ENCODE results near the gene CD180. TPM values are rescaled to one million over a fixed set of nuclear protein-coding genes. Genes with fewer than 3 reads are reported as not detected.

Gene CD180
- total and polyA plus RNA-seq, 4 donors, result 0.59 to 2.6 (median 2.2) TPM

DNA sequence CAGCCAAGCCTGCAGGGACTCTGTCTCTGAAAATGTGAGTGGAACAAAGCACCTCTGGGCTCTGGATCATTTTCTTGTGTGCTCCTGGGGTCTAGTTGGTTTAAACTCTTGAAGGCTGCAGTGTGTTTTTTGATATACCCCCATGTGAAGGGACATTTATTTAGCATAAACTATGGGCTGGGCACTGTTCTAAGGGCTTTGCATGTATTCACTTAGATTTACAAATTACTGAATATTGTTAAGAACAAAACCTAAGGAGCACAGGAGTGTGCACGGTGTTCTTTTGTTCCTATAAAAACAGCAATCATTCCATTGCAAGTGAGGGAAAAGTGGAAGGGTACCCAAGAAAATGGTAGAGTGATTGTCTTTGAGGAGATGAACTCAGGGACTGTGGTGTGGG is 20.0 kb upstream of the CD180 start:
- ATAC-seq (ENCODE audit: insufficient read depth, low FRiP score), result no peak
- no peaks in the 10 kb centered on the region for H3K9me3 ChIP-seq (ENCODE audit: control insufficient read depth in 4 of 4, insufficient read depth in 3 of 4, low read length in 3 of 4)
- no peak overlapping the region for H3K9ac ChIP-seq (ENCODE audit: insufficient read depth in 1 of 2, low read length in 2 of 2)
- no peaks in the 10 kb centered on the region for H3K27me3 ChIP-seq (ENCODE audit: control insufficient read depth in 3 of 3, insufficient read depth in 3 of 3, low read length in 2 of 3)
- peaks cover 0 to 21% (median 14%) of the 10 kb centered on the region in 5 donors for H3K4me1 ChIP-seq (ENCODE audit: control insufficient read depth in 5 of 5, insufficient read depth in 5 of 5, low read length in 5 of 5)
- WGBS, 2 donors, result 96 to 100% methylated on average over 1 of the region's 1 CpG
- no peak overlapping the region for H3K4me3 ChIP-seq
- peak overlapping the region; percentile 71 to 76 for H3K27ac ChIP-seq (ENCODE audit: low read depth in 1 of 2, low read length in 1 of 2)
- no peaks in the 10 kb centered on the region for H3K36me3 ChIP-seq (ENCODE audit: control insufficient read depth in 4 of 4, insufficient read depth in 4 of 4, low read length in 4 of 4)
- DNase-seq, result no peak
- TF ChIP-seq, protein P1, sequence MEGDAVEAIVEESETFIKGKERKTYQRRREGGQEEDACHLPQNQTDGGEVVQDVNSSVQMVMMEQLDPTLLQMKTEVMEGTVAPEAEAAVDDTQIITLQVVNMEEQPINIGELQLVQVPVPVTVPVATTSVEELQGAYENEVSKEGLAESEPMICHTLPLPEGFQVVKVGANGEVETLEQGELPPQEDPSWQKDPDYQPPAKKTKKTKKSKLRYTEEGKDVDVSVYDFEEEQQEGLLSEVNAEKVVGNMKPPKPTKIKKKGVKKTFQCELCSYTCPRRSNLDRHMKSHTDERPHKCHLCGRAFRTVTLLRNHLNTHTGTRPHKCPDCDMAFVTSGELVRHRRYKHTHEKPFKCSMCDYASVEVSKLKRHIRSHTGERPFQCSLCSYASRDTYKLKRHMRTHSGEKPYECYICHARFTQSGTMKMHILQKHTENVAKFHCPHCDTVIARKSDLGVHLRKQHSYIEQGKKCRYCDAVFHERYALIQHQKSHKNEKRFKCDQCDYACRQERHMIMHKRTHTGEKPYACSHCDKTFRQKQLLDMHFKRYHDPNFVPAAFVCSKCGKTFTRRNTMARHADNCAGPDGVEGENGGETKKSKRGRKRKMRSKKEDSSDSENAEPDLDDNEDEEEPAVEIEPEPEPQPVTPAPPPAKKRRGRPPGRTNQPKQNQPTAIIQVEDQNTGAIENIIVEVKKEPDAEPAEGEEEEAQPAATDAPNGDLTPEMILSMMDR (IDR thresholded peaks at IDR 0.05; ENCODE audit: control extremely low read depth, extremely low read depth), result no peak

DNA sequence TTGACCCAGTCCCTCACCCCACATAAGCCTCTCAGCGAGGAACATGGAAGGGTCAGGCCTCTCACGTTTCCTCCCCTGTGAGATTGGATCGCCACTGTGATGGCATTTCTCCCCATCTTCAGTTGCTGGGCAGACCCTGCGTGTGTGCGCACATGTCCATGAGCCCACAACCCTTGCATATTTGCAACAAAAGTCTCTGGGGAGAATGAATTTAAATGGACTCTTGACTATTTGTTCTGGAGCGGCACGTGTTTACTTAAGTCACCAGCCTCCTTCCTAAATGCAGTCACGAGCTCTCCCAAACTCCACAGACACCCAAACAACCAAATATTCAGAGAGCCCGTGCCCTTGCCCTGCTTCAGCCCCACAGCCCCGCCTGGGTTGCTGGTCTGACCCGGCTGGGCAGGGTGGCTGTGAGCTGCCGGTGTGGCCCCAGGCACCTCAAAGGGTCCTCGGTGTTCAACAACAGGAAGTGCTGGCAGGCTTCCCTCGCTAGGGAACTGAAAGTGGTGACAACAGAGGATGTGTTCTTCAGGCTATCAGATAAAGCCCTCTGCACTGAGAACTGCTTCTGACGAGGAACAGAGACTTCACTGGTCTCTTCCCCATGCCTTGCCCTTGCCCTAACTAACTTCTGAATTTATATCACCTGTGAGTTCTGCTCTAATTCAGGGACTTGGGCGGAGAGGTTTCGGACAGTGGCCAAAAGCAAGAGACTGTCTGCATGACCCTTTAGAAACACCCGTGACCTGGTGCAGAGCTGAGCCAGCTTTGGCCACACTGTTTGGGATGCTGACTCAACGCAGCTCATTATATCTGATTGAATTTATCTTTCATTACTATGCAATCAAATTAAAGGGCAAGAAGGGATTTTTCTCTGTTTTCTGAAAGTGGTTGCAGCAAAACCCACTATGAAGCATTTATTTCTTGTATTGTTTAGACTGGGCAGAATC is 19.2 kb upstream of the CD180 start:
- 25 to 33% methylated on average over 19 of the region's 19 CpGs for WGBS, 2 donors
- H3K27me3 ChIP-seq (ENCODE audit: control insufficient read depth in 3 of 3, insufficient read depth in 3 of 3, low read length in 2 of 3), result no peaks in the 10 kb centered on the region
- no peaks in the 10 kb centered on the region for H3K36me3 ChIP-seq (ENCODE audit: control insufficient read depth in 4 of 4, insufficient read depth in 4 of 4, low read length in 4 of 4)
- ATAC-seq (ENCODE audit: insufficient read depth, low FRiP score) (peak; percentile 82), DNase-seq (peak; percentile 78 to 94 (median 79))
- peak overlapping the region; percentile 71 to 86 for H3K27ac ChIP-seq (ENCODE audit: low read depth in 1 of 2, low read length in 1 of 2)
- H3K9me3 ChIP-seq (ENCODE audit: control insufficient read depth in 4 of 4, insufficient read depth in 3 of 4, low read length in 3 of 4), result no peaks in the 10 kb centered on the region
- H3K4me3 ChIP-seq, result no peak overlapping the region
- H3K4me1 ChIP-seq (ENCODE audit: control insufficient read depth in 5 of 5, insufficient read depth in 5 of 5, low read length in 5 of 5), result peaks cover 0 to 21% (median 14%) of the 10 kb centered on the region in 5 donors
- H3K9ac ChIP-seq (ENCODE audit: insufficient read depth in 1 of 2, low read length in 2 of 2), result peak overlapping the region in 1 of 2 donors; percentile 48
- TF ChIP-seq, protein P1 (IDR thresholded peaks at IDR 0.05; ENCODE audit: control extremely low read depth, extremely low read depth), result no peak

DNA sequence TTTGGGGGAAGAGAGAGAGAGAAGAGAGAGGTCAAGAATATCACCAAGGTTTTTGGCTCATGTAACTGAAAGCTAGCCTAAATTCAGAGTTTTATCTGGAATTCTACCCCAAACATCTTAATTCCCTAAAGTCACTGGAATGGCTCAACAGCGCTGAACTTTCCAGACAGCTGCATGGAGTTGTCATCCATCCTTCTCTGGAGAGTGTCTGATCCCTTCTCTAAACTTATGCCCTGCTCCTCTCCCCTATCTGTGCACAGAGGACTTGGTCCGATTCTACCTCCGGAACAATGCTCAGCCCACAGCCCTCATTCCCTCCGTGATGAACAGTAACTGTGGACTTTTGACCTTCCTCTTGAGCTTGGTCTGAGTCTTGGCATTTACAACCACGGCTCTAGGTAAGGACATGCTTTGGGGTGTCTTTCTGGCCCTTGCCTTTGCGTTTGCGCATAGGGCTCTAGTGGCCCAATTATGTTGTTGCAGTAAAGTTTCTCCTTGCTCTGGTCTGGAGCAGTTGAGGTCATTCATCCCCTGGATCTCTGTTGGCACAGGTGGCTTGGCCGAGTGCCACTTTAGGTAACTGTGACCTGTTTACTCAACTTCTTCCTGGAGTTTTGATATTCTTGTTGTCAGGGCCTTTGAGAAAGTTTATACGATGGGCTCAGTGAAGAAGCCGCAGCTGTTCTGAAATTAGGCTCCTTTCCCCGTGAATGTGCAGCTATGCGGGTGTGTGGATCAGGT is 18.3 kb upstream of the CD180 start:
- Histone ChIP-seq H3K9me3 (ENCODE audit: control insufficient read depth in 4 of 4, insufficient read depth in 3 of 4, low read length in 3 of 4) (no peaks in the 10 kb centered on the region), H3K4me3 (no peak overlapping the region), H3K36me3 (ENCODE audit: control insufficient read depth in 4 of 4, insufficient read depth in 4 of 4, low read length in 4 of 4) (no peaks in the 10 kb centered on the region), H3K27ac (ENCODE audit: low read depth in 1 of 2, low read length in 1 of 2) (peak overlapping the region in 1 of 2 donors; percentile 86), H3K9ac (ENCODE audit: insufficient read depth in 1 of 2, low read length in 2 of 2) (no peak overlapping the region), H3K4me1 (ENCODE audit: control insufficient read depth in 5 of 5, insufficient read depth in 5 of 5, low read length in 5 of 5) (peaks cover 0 to 21% (median 14%) of the 10 kb centered on the region in 5 donors), H3K27me3 (ENCODE audit: control insufficient read depth in 3 of 3, insufficient read depth in 3 of 3, low read length in 2 of 3) (no peaks in the 10 kb centered on the region)
- TF ChIP-seq, protein P1 (IDR thresholded peaks at IDR 0.05; ENCODE audit: control extremely low read depth, extremely low read depth), result no peak
- 79 to 83% methylated on average over 12 of the region's 12 CpGs for WGBS, 2 donors
- peak in 1 of 3 donors; percentile 40 for DNase-seq
- no peak for ATAC-seq (ENCODE audit: insufficient read depth, low FRiP score)

All from lung (tissue), 12 donors.